H9 (cell line): ENCODE measurements around the gene CCDC149. TPM values are rescaled to one million over a fixed set of nuclear protein-coding genes. Genes with fewer than 3 reads are reported as not detected.

Experiments used
- DNase-seq: peaks from one replicate; pipeline ENCODE4 v3.0.0-alpha.2; 2017
- H2AFZ ChIP-seq: one replicate; pipeline ENCODE4 v1.6.1; 2013; ENCODE audit warnings: mild to moderate bottlenecking, low read length, control low read depth, moderate library complexity
- H2AK5ac ChIP-seq: 2 replicates; pipeline ENCODE4 v1.6.1; 2013; ENCODE audit warnings: low read length, control low read depth, mixed read lengths; ENCODE audit not compliant: insufficient read length
- H2BK120ac ChIP-seq: one replicate; pipeline ENCODE4 v1.6.1; 2013; ENCODE audit warnings: low read depth, mild to moderate bottlenecking, low read length, control low read depth, inconsistent platforms; ENCODE audit not compliant: poor library complexity, severe bottlenecking
- H2BK12ac ChIP-seq: 2 replicates; pipeline ENCODE4 v1.6.1; 2013; ENCODE audit warnings: low read length, control low read depth, mixed read lengths, low read depth; ENCODE audit not compliant: insufficient read length
- H2BK15ac ChIP-seq: 2 replicates; pipeline ENCODE4 v1.6.1; 2013; ENCODE audit warnings: low read depth, low read length, control low read depth
- H2BK20ac ChIP-seq: one replicate; pipeline ENCODE4 v1.6.1; 2013; ENCODE audit warnings: low read depth, mild to moderate bottlenecking, low read length, control low read depth, inconsistent platforms; ENCODE audit not compliant: poor library complexity, severe bottlenecking
- H2BK5ac ChIP-seq: 2 replicates; pipeline ENCODE4 v1.6.1; 2013; ENCODE audit warnings: low read length, control low read depth, mixed read lengths; ENCODE audit not compliant: insufficient read length
- H3K14ac ChIP-seq: 2 replicates; pipeline ENCODE4 v1.6.1; 2013; ENCODE audit warnings: low read length, control low read depth; ENCODE audit not compliant: insufficient read depth
- H3K18ac ChIP-seq: 2 replicates; pipeline ENCODE4 v1.6.1; 2013; ENCODE audit warnings: low read depth, mild to moderate bottlenecking, mixed read lengths, low read length, control low read depth; ENCODE audit not compliant: insufficient read length
- H3K23ac ChIP-seq: 2 replicates; pipeline ENCODE4 v1.6.1; 2013; ENCODE audit warnings: low read length, control low read depth, mixed read lengths, low read depth; ENCODE audit not compliant: insufficient read length
- H3K23me2 ChIP-seq: 2 replicates; pipeline ENCODE4 v1.6.1; 2013; ENCODE audit warnings: low read depth, mild to moderate bottlenecking, mixed read lengths, low read length, control low read depth; ENCODE audit not compliant: insufficient read length, poor library complexity, severe bottlenecking
- H3K27ac ChIP-seq: 2 replicates; pipeline ENCODE4 v1.5.1; 2013; ENCODE audit warnings: low read length, control low read depth, mixed read lengths, low read depth; ENCODE audit not compliant: insufficient read length
- H3K27me3 ChIP-seq: 2 replicates; pipeline ENCODE4 v1.6.1; 2013; ENCODE audit warnings: low read length, control low read depth, inconsistent platforms; ENCODE audit not compliant: insufficient read depth
- H3K4ac ChIP-seq: 2 replicates; pipeline ENCODE4 v1.6.1; 2013; ENCODE audit warnings: low read depth, mild to moderate bottlenecking, control low read depth, inconsistent platforms, low read length, moderate library complexity
- H3K4me1 ChIP-seq: 2 replicates; pipeline ENCODE4 v1.6.1; 2013; ENCODE audit warnings: low read length, control low read depth, inconsistent platforms; ENCODE audit not compliant: insufficient read depth
- H3K4me2 ChIP-seq: 2 replicates; pipeline ENCODE4 v1.6.1; 2013; ENCODE audit warnings: low read length, control low read depth, mixed read lengths; ENCODE audit not compliant: insufficient read length, insufficient read depth
- H3K56ac ChIP-seq: 2 replicates; pipeline ENCODE4 v1.6.1; 2013; ENCODE audit warnings: low read depth, mild to moderate bottlenecking, mixed read lengths, low read length, control low read depth; ENCODE audit not compliant: insufficient read length
- H3K79me1 ChIP-seq: 2 replicates; pipeline ENCODE4 v1.6.1; 2013; ENCODE audit warnings: low read depth, mild to moderate bottlenecking, moderate library complexity, low read length, control low read depth, inconsistent platforms; ENCODE audit not compliant: insufficient read depth, poor library complexity, severe bottlenecking
- H3K79me2 ChIP-seq: 2 replicates; pipeline ENCODE4 v1.6.1; 2013; ENCODE audit warnings: low read length, control low read depth, inconsistent platforms; ENCODE audit not compliant: insufficient read depth
- H3K9ac ChIP-seq: 2 replicates; pipeline ENCODE4 v1.6.1; 2013; ENCODE audit warnings: low read length, control low read depth, mixed read lengths; ENCODE audit not compliant: insufficient read length; ENCODE audit errors: extremely low read depth
- H3K9me3 ChIP-seq: one replicate; pipeline ENCODE4 v1.6.1; 2013; ENCODE audit warnings: low read depth, low read length, inconsistent platforms; ENCODE audit not compliant: control insufficient read depth
- H3T11ph ChIP-seq: one replicate; pipeline ENCODE4 v1.6.1; 2013; ENCODE audit warnings: mild to moderate bottlenecking, low read length, control low read depth, inconsistent platforms
- H4K20me1 ChIP-seq: one replicate; pipeline ENCODE4 v1.6.1; 2013; ENCODE audit not compliant: control insufficient read depth, insufficient read length, insufficient read depth
- H4K5ac ChIP-seq: 2 replicates; pipeline ENCODE4 v1.6.1; 2013; ENCODE audit warnings: low read depth, mild to moderate bottlenecking, mixed read lengths, low read length, control low read depth; ENCODE audit not compliant: insufficient read length
- H4K8ac ChIP-seq: replicated peaks from 2 replicates; pipeline ENCODE4 v1.6.1; 2013; ENCODE audit warnings: low read length, control low read depth, mixed read lengths, low read depth; ENCODE audit not compliant: insufficient read length
- H4K91ac ChIP-seq: 2 replicates; pipeline ENCODE4 v1.6.1; 2013; ENCODE audit warnings: low read depth, mild to moderate bottlenecking, moderate library complexity, mixed read lengths, low read length, control low read depth; ENCODE audit not compliant: insufficient read length
- H3K27ac Mint-ChIP-seq, 3 experiments: 2 replicates in 2 of 3; 3 replicates in 1 of 3; pipeline ENCODE4 v1.8.0; 2020 to 2021; ENCODE audit warnings: mixed read lengths in 3 of 3, mild to moderate bottlenecking in 1 of 3, moderate library complexity in 1 of 3
- H3K27me3 Mint-ChIP-seq: 2 replicates; pipeline ENCODE4 v1.8.0; 2021; ENCODE audit warnings: low read depth, mild to moderate bottlenecking, moderate library complexity, mixed read lengths
- H3K36me3 Mint-ChIP-seq, 3 experiments: 2 replicates in 2 of 3; 3 replicates in 1 of 3; pipeline ENCODE4 v1.8.0; 2020 to 2021; ENCODE audit warnings: low read depth in 3 of 3, mixed read lengths in 3 of 3; ENCODE audit not compliant: insufficient read depth in 1 of 3
- H3K4me1 Mint-ChIP-seq, 2 experiments: 2 replicates each; pipeline ENCODE4 v1.8.0; 2020; ENCODE audit warnings: mixed read lengths in 2 of 2
- H3K4me3 Mint-ChIP-seq, 2 experiments: 2 replicates in 1 of 2; 3 replicates in 1 of 2; pipeline ENCODE4 v1.8.0; 2020 to 2021; ENCODE audit warnings: mild to moderate bottlenecking in 2 of 2, mixed read lengths in 2 of 2, moderate library complexity in 1 of 2
- H3K9me3 Mint-ChIP-seq, 2 experiments: 2 replicates in 1 of 2; 3 replicates in 1 of 2; pipeline ENCODE4 v1.8.0; 2020; ENCODE audit warnings: mild to moderate bottlenecking in 2 of 2, mixed read lengths in 2 of 2, moderate library complexity in 1 of 2
- WGBS: extraction: QIAGEN DNeasy Blood & Tissue Kit; methylation state at CpG from one replicate; pipeline ENCODE4 v1.1.7; 2013; ENCODE audit warnings: missing lambda C conversion rate, low lambda C conversion rate, mixed read lengths; ENCODE audit not compliant: insufficient read length; ENCODE audit errors: extremely low coverage; 5-methylcytosine and 5-hydroxymethylcytosine counted together
- total RNA-seq: library from RNA; stranded (reverse); gene quantifications from 2 replicates; pipeline ENCODE4 v1.2.1, GENCODE V29; 2021
- TF ChIP-seq, protein P1 (sequence below): fragments of 200-600 bp; sonication (generic); conservative IDR thresholded peaks from 3 replicates; pipeline ENCODE4 v1.8.0; 2021; ENCODE audit warnings: antibody characterized with exemption, mild to moderate bottlenecking

CCDC149 gene
- total RNA-seq, 1 experiment from 2014 or later, result 4.5 TPM

DNA sequence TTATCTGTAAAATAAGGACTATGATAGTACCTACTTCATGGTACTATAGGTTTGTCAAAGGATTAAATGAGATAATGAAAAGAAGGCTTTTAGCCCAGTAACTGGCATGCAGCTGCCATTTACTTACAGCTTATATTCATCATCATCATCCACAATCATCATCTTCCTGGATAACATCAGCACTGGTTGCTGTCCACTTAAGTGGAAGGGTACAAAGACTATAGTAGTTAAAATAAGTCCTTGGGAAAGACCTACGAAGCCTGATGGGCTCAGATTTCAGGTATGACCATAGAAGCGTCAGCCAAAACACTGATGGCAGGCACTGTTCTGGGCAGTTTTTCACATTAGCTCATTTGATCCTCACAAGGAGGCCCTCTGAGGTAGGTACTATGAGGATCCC, 20.6 kb downstream of the CCDC149 start:
- Histone ChIP-seq H2AFZ (no peak overlapping the region), H3K27me3 (no peaks in the 10 kb centered on the region), H3K79me1 (no peaks in the 10 kb centered on the region), H2BK120ac (no peak overlapping the region), H4K8ac (no peak overlapping the region), H2BK15ac (no peak overlapping the region), H3K18ac (no peak overlapping the region), H3K4me2 (no peak overlapping the region), H3K4me1 (peaks cover 3% of the 10 kb centered on the region; the same call in 1 of the 2 replicates), H3T11ph (no peak overlapping the region), H3K23ac (no peak overlapping the region), H3K4ac (no peak overlapping the region), H4K20me1 (no peaks in the 10 kb centered on the region), H4K5ac (no peak overlapping the region), H3K23me2 (no peaks in the 10 kb centered on the region), H2AK5ac (no peak overlapping the region), H3K79me2 (no peaks in the 10 kb centered on the region), H2BK20ac (no peak overlapping the region), H2BK5ac (no peak overlapping the region), H3K9ac (no peak overlapping the region), H4K91ac (no peak overlapping the region), H2BK12ac (no peak overlapping the region), H3K27ac (no peak overlapping the region), H3K14ac (no peak overlapping the region), H3K9me3 (no peaks in the 10 kb centered on the region), H3K56ac (no peak overlapping the region)
- H3K36me3 Mint-ChIP-seq, result no peaks in the 10 kb centered on the region; a peak in 1 of 7 replicates
- WGBS, result no CpG with 5 or more reads among the region's 2 CpGs
- H3K27me3 Mint-ChIP-seq, result no peaks in the 10 kb centered on the region
- H3K9me3 Mint-ChIP-seq, result no peaks in the 10 kb centered on the region
- H3K4me1 Mint-ChIP-seq, result peaks cover 16 to 23% of the 10 kb centered on the region in 2 experiments
- H3K27ac Mint-ChIP-seq, result no peak overlapping the region
- no peak overlapping the region for H3K4me3 Mint-ChIP-seq
- TF ChIP-seq, protein P1, sequence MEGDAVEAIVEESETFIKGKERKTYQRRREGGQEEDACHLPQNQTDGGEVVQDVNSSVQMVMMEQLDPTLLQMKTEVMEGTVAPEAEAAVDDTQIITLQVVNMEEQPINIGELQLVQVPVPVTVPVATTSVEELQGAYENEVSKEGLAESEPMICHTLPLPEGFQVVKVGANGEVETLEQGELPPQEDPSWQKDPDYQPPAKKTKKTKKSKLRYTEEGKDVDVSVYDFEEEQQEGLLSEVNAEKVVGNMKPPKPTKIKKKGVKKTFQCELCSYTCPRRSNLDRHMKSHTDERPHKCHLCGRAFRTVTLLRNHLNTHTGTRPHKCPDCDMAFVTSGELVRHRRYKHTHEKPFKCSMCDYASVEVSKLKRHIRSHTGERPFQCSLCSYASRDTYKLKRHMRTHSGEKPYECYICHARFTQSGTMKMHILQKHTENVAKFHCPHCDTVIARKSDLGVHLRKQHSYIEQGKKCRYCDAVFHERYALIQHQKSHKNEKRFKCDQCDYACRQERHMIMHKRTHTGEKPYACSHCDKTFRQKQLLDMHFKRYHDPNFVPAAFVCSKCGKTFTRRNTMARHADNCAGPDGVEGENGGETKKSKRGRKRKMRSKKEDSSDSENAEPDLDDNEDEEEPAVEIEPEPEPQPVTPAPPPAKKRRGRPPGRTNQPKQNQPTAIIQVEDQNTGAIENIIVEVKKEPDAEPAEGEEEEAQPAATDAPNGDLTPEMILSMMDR, result no peak
- DNase-seq, result no peak
